GM18505 (cell line): ENCODE measurements around the gene PRPF19.

Experiments used
- ATAC-seq: cut with Tn5 transposase; IDR thresholded peaks from one replicate; pipeline ENCODE4 v1.9.1; 2021; ENCODE audit not compliant: unreplicated experiment
- POLR2A ChIP-seq: IDR thresholded peaks from 4 replicates; pipeline ENCODE4 v1.6.1; 2011; ENCODE audit warnings: borderline replicate concordance; ENCODE audit not compliant: insufficient read depth, insufficient read length; ENCODE audit errors: extremely low read depth

The PRPF19 gene

DNA sequence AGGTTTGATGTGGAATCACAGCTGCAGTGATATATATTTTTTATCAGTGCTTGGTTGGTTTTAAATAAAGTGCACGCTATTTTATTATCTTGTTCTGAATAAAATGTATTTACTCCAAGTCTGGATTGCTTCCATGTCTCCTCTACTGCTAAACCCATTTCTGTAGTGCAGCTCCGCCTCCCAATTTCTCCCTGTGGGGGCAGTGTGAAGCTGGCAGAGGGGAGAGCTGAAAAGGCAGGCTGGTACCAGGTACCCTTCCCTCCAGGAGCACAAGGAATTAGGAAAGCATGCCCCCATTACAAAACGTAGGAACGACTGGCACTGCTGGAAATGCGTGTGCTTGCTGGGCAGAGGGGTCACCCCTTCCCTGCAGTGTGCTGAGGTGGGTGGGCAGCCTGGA, 16.9 kb upstream of the PRPF19 start:
- no peak for TF ChIP-seq POLR2A
- no peak for ATAC-seq

DNA sequence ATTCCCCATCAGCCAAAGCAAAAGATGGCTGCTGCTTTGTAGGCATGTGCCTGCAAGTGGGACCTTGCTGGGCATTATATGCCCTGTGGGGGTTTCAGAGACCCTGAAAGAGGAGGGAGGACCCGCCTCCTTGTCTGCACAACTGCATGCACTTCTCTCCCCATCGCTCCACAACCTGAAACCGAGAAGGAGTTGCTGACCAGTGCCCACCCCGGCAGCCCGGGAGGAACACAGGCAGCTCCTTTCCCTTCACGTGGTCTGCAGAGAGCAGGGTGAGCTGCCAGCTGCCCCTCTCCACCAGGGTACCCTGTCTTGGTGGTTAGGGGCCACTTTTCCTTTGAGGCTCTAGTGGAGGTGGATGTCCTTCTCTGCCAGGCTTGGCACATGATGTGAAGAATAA, 16.5 kb upstream of the PRPF19 start:
- ATAC-seq = no peak
- TF ChIP-seq POLR2A = no peak

DNA sequence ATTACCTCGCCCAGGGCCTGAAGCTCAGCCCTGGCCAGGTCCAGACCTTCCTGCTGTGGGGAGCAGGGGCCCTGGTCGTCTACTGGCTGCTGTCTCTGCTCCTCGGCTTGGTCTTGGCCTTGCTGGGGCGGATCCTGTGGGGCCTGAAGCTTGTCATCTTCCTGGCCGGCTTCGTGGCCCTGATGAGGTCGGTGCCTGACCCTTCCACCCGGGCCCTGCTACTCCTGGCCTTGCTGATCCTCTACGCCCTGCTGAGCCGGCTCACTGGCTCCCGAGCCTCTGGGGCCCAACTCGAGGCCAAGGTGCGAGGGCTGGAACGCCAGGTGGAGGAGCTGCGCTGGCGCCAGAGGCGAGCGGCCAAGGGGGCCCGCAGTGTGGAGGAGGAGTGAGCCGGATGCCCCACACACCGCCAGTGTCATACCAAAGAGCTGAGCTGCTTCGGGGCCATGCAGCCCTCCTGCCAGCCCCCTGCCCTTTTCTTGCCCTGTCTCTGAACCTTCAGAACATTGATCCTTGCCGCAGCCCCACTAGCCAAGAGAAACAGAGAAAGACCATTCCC, 15.5 kb upstream of the PRPF19 start:
- ATAC-seq = no peak
- TF ChIP-seq POLR2A = no peak

DNA sequence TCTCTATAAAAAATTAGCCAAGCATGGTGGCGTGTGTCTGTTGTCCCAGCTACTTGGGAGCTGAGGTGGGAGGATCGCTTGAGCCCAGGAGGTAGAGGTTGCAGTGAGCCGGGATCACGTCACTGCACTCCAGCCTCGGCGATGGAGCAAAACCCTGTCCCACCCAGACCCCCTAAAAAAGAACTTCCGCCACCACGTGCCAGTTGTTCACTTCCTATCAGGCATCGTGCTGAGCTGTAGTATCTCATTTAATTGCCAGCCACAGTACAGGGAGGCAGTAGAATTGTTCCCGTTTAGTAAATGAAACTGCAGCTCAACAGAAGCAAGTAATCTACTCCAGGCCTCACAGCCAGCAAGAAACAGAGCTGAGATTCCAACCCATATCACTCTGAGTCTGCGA, 14.9 kb upstream of the PRPF19 start:
- ATAC-seq = no peak
- no peak for TF ChIP-seq POLR2A

DNA sequence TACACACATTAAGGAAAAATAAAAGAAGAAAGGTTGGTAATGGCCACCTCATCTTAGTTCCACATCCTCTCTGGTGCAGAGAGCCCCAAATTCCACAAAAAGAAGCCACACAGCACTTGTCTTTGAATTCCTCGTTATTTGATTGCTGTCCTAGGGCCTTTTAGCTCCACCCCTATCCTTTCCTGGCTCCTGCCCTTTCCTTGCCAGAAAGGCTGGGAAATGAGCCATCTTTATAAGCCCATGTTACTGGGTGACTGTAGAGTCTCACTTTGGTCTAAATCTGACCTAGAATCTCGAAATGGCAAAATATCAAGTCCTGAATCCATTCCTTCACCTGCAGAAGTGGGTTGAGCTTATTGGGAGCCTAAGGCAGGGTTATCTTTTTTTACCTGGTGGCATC, 13.6 kb upstream of the PRPF19 start:
- no peak for ATAC-seq
- no peak for TF ChIP-seq POLR2A

DNA sequence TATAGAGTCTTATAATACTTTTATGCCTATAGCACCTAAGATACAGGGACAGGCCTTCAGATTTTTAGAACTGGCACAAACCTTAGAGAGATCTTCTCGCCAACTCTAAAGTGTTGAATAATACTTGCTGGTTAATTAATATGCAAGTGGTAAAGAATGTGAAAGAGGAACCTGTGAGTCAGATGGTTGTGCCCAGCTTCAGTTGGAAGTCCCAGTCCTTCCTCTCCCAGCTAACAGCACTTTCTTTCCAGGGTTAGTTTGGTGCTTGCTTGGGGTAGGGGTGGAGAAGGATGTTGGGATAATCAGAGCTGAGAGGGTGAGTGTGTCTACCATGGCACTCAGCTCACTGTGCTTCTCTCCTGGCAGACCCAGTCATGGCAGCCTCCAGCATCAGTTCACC, 12.9 kb upstream of the PRPF19 start:
- no peak for TF ChIP-seq POLR2A
- no peak for ATAC-seq

DNA sequence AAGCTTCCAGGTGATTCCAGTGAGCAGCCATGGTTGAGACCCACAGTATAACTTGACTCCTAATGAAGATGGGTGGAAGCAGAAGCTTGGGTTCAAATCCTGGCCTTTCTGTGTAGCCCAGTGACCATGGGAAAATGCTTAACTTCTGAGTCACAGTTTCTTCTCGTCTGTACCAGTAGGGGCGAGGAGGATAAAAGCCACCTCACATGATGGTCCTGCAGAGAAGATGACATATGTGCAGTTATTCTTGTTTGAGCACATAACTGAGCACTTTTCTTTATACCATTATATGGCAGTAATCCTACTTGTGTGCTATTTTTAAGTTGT, 12.5 kb upstream of the PRPF19 start:
- ATAC-seq = no peak
- TF ChIP-seq POLR2A = no peak

DNA sequence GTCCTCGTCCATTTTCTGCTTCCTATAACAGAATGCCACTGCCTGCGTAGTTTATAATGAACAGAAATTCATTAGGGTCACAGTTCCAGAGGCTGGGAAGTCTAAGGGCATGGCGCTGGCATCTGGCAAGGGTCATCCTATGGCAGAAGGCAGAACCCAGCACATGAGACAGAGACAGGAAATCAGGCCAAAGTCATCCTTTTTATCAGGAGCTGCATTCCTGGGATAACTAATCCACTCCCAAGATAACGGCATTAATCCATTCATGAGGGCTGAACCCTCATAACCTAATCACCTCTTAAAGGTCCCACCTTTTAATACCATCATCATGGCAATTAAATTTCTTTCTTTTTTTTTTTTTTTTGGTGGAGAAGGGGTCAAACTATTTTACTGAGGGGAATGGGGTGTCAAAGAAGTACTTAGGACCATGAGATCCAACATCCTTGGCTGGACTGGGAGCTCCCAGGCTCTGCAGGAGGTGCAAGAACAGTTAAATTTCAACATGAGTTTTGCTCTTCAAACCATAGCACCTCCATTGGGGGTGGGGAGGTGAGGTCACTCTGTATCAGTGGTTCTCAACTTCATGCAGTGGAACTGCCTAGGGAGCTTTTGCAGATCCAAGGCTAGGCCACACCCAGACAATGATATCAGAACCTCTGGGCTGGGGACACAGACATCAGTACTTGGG, 12.0 kb upstream of the PRPF19 start:
- TF ChIP-seq POLR2A = no peak
- ATAC-seq = no peak

DNA sequence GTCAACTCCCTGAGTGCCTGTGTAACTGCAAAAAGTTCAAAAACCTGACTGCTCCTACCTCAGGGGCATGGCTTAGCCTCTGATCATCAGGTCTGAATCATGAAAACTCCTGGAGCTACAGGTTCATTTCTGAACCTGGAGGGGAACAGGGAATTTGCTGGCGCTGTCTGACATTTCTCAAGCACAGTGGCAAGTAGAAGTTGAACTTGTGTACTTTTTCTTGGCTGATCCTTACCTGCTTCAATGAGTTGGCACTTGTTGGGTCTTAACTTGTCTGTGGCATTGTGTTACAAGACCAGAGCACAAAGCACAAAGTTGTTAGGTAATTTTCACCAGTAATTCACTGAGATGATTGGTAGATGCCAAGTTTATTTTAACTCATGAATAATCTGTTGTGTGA, 10.9 kb upstream of the PRPF19 start:
- TF ChIP-seq POLR2A = no peak
- ATAC-seq = no peak

DNA sequence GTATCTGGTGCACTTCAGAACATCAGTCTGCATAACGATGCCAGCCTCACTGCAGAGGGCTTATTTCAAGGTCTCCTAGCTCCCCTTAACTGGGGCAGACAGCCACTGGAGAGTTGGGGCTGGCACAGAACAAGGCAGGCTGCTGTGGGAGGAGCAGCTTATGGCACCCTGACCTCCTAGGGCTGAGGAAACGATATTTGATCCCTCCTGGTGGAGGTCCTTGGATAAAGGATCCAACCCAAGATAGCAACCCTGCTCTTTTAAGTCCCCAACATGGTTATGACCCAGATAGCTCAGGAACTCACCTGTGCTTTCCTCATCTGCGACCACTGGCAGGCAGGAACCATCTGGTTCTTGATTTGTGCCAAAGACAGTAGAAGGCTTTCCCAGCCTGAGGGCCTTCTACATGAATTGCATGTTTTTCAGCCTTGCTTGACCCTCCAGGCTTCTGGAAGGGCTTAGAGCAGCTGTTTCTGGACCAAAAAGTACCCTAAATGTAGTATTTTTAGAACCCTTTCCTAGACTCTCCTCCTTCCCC, 10.4 kb upstream of the PRPF19 start:
- ATAC-seq = no peak
- no peak for TF ChIP-seq POLR2A

DNA sequence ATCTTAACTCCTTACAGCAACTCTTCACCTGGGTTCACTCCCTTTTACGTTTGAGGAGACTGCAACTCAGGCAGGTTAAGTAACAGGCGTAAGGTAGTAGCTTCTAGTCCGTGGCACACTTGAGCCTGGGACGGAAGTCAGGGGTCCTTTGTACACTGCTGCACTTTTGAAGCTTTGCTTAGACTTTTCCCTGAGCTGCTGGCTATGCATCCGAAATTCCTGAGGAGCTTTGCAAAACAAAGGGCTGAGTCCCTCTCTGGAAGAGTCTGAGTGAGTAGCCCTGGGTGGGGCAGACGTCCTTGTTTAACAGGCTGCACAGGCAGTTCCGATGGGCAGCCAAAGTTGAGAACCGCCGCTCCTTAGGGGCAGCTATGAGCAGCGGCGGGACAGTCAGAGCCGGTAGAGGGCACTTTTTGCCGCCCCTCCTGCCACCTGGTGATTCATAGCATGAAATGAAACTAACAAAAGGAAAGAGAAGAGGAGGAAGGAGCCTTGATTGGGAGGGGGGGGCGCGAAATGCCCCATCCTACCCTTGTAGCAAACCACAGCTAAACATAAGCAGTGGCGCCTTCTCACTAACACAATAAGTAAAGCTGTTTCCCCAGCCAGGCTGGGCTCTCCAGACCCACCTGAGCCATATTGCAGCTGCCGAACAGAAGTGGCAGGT, 9.0 kb upstream of the PRPF19 start:
- ATAC-seq = peak; percentile 43
- no peak for TF ChIP-seq POLR2A

DNA sequence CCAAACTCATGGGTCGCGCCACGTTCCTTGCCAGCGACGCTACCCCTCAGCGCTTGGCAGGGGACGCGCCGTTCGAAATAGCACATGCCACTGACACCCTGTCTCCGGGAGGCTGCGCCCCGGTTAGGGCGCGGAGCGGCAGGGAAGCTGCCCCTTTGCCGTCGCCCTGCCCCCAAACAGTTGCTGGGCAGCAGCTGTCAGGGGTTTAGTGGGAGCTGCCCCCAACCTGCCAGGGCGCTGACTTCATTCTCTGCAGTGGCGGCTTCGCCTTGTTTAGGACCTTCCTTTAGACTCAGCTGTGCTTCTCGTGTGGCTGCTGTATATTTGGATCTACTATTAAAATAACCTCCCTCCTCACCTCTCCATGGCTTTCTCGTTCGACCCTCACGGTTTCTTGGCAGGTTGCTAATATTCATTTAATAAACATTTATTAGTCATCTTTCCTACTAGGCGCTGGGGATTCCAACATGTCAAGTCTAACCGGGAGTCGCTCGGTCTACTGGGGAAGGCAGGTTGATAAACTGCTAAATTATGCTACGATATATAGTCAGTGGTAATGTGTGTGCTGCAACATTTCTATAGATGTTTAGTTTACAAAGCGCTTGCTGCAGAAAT, 8.4 kb upstream of the PRPF19 start:
- peak; percentile 1 for ATAC-seq
- no peak for TF ChIP-seq POLR2A

DNA sequence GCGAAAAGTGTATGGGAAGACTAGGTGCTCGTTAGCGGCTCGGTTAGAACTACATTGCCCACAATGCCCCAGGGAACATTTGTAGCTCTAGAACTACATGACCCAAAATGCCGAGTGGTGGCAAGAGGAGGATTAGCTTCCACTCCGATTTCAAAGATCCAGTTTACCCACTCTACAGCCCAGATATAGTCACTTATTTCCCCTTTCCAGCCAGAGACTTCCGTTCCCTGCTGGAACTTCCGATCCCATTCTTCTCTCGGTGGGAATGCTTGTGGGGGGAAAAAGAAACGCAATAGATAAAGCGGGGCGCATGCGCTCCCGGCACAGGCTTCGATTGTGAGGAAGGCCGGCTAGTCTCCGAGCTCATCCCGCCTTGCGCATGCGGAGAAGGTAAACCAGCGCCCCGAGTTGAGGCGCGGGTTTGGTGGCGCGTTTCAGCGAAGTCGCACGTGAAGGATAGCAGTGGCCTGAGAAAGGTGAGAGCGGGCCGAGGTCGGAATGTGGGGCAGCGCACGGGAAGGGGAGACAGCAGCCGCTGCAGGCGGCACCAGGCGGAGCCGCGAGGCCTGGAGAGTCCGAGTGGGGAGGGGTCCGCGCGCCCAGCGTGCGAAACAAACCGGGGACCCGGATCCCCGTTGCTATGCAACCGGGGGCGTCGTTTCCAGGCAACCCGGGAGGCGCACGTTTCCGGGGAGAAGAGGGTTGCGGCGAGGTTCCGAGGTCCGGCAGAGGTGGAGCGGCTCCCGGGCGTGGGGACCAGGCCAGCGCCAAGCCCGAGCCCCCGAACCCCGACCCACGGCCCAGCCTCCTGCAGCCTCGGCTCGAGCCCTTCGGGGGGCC, 7.6 kb upstream of the PRPF19 start, which contains the start of gene TMEM109:
TSS of gene TMEM109 (plus strand) at position 366 of the 840 bp plus-strand sequence. CDS start 5,536 bp downstream, outside the sequence.
- no peak for TF ChIP-seq POLR2A
- ATAC-seq = peak; percentile 32
